Dedifferentiated amniotic fluid mesenchymal stem cell (primary cell): ENCODE measurements around the gene KRT13.

ENCODE experiments used
- DNase-seq: peaks from one replicate; pipeline ENCODE4 v3.0.0-alpha.2; 2016; ENCODE audit errors: extremely low spot score

The KRT13 gene

GRCh38 chr17:41494524-41494923 lies 10.9 kb downstream of the KRT13 start:
- no peak for DNase-seq

GRCh38 chr17:41492771-41493170 lies 12.6 kb downstream of the KRT13 start:
- DNase-seq: no peak

GRCh38 chr17:41492351-41492750 lies 13.1 kb downstream of the KRT13 start:
- no peak for DNase-seq

GRCh38 chr17:41491476-41491875 lies 13.9 kb downstream of the KRT13 start:
- DNase-seq: no peak

GRCh38 chr17:41490000-41490990 lies 15.1 kb downstream of the KRT13 start:
- no peak for DNase-seq

- DNase-seq: no peak
These were observed 15.9 kb downstream of the KRT13 start, which contains the start of gene KRT36 for GRCh38 chr17:41489531-41489930. KRT36 (minus strand) TSS chr17:41489910; CDS start chr17:41489864, 46 bp downstream.

GRCh38 chr17:41486809-41487530 lies 18.4 kb downstream of the KRT13 start:
- no peak for DNase-seq

GRCh38 chr17:41486316-41486715 lies 19.1 kb downstream of the KRT13 start:
- no peak for DNase-seq

GRCh38 chr17:41484920-41485904 lies 20.2 kb downstream of the KRT13 start:
- DNase-seq: no peak

GRCh38 chr17:41483991-41484826 lies 21.2 kb downstream of the KRT13 start:
- DNase-seq: no peak

- no peak for DNase-seq
These were observed 21.9 kb downstream of the KRT13 start for GRCh38 chr17:41483531-41483930.

- DNase-seq: no peak
These were observed 24.4 kb downstream of the KRT13 start, which contains the start of gene KRT35 for GRCh38 chr17:41481036-41481435. KRT35 (minus strand) TSS chr17:41481151; CDS start chr17:41481097, 54 bp downstream.

- DNase-seq: no peak
These were observed 24.8 kb downstream of the KRT13 start for GRCh38 chr17:41480581-41480980.

- no peak for DNase-seq
These were observed 25.3 kb downstream of the KRT13 start for GRCh38 chr17:41480136-41480535.

GRCh38 chr17:41478237-41478636 lies 27.2 kb downstream of the KRT13 start:
- DNase-seq: no peak

- DNase-seq: no peak
These were observed 28.3 kb downstream of the KRT13 start for GRCh38 chr17:41476866-41477815.

GRCh38 chr17:41475421-41475820 lies 30.0 kb downstream of the KRT13 start:
- no peak for DNase-seq

GRCh38 chr17:41474863-41475262 lies 30.5 kb downstream of the KRT13 start:
- no peak for DNase-seq

GRCh38 chr17:41468346-41468745 lies 37.1 kb downstream of the KRT13 start:
- DNase-seq: no peak
